HCT116 (cell line): ENCODE measurements around the gene CSNK2A1.

Experiments used
- CBX3 ChIP-seq: IDR thresholded peaks from 2 replicates; pipeline ENCODE4 v1.6.1; 2012; ENCODE audit warnings: low read depth
- CEBPB ChIP-seq: IDR thresholded peaks from 2 replicates; pipeline ENCODE4 v1.6.1; 2012; ENCODE audit warnings: low read depth
- EZH2 ChIP-seq: fragments of 200-600 bp; sonication (generic); IDR thresholded peaks from 2 replicates; pipeline ENCODE4 v1.6.1; 2017; ENCODE audit warnings: antibody characterized with exemption, mixed run types
- EZH2phosphoT487 ChIP-seq: fragments of 200-600 bp; IDR thresholded peaks from 2 replicates; pipeline ENCODE4 v1.6.1; 2018; ENCODE audit warnings: antibody characterized with exemption, borderline replicate concordance
- FOSL1 ChIP-seq: IDR thresholded peaks from 2 replicates; pipeline ENCODE4 v1.6.1; 2012; ENCODE audit warnings: low read depth
- POLR2A ChIP-seq: IDR thresholded peaks from 2 replicates; pipeline ENCODE4 v1.7.0; 2011; ENCODE audit warnings: borderline replicate concordance; ENCODE audit not compliant: insufficient read depth, insufficient read length; ENCODE audit errors: extremely low read depth
- RAD21 ChIP-seq: IDR thresholded peaks from 2 replicates; pipeline ENCODE4 v1.6.1; 2012; ENCODE audit warnings: low read depth, mild to moderate bottlenecking
- SIN3A ChIP-seq: IDR thresholded peaks from 2 replicates; pipeline ENCODE4 v1.6.1; 2012; ENCODE audit warnings: low read depth
- YY1 ChIP-seq: IDR thresholded peaks from 2 replicates; pipeline ENCODE4 v1.6.1; 2011; ENCODE audit warnings: low read length, low read depth, moderate library complexity, mild to moderate bottlenecking; ENCODE audit not compliant: insufficient replicate concordance; ENCODE audit errors: extremely low read depth
- TF ChIP-seq, protein P1 (sequence below), 3 experiments: fragments of 200-600 bp in 1 of 3; sonication (generic) in 1 of 3; IDR thresholded peaks in 2 of 3; conservative IDR thresholded peaks in 1 of 3; 2 replicates each; pipeline ENCODE4 v1.5.1; 2012 to 2017; ENCODE audit warnings: low read depth in 2 of 3, low read length in 2 of 3, antibody characterized with exemption in 1 of 3, borderline replicate concordance in 1 of 3, control low read depth in 1 of 3, mild to moderate bottlenecking in 1 of 3, mixed read lengths in 1 of 3, mixed run types in 1 of 3, moderate library complexity in 1 of 3; ENCODE audit not compliant: insufficient read depth in 1 of 3
- TF ChIP-seq, protein P2 (sequence below): IDR thresholded peaks from 2 replicates; pipeline ENCODE4 v1.6.1; 2012
- TF ChIP-seq, protein P3 (sequence below): IDR thresholded peaks from 2 replicates; pipeline ENCODE4 v1.6.1; 2011; ENCODE audit warnings: mild to moderate bottlenecking, low read length, moderate library complexity; ENCODE audit not compliant: insufficient replicate concordance; ENCODE audit errors: extremely low read depth

DNA sequence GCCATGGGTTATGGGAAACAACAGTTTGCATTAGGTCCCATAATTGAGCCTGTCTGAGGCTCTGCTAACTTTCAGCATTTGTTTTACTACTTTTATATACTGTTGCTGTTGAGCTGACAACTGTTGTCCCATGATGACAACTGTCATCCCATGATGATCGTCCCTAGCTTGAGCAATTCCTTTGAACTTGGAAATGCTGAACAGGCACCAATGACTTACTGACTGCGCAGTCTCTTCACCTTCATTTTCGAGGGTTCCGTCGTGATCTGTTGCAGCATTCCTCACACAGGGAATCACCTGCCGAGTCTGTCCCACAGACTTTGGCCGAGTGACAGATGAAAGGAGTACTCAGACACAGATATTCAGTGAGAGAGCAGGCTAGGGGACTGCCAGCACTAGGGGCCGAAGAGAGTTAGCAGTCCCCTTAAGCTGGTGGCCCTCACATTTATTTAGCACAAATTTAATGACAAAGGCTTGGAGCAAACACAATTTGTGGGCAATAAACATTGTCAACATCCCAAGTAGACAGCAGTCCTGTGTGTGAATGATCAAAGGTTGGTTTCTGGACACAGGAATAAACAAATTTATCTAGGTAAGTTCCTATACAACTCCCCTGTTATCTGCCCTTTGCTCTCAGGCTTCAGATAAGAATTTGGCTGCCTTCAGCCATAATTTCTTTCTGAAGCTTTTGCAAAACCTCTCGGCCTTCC, 71.3 kb downstream of the CSNK2A1 start:
- TF ChIP-seq, protein P1, sequence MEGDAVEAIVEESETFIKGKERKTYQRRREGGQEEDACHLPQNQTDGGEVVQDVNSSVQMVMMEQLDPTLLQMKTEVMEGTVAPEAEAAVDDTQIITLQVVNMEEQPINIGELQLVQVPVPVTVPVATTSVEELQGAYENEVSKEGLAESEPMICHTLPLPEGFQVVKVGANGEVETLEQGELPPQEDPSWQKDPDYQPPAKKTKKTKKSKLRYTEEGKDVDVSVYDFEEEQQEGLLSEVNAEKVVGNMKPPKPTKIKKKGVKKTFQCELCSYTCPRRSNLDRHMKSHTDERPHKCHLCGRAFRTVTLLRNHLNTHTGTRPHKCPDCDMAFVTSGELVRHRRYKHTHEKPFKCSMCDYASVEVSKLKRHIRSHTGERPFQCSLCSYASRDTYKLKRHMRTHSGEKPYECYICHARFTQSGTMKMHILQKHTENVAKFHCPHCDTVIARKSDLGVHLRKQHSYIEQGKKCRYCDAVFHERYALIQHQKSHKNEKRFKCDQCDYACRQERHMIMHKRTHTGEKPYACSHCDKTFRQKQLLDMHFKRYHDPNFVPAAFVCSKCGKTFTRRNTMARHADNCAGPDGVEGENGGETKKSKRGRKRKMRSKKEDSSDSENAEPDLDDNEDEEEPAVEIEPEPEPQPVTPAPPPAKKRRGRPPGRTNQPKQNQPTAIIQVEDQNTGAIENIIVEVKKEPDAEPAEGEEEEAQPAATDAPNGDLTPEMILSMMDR (IDR thresholded peaks at IDR 0.05 in 2 of 3, conservative IDR thresholded peaks at IDR 0.05 in 1 of 3; ENCODE audit: borderline replicate concordance in 1 of 3, insufficient read depth in 1 of 3, low read depth in 2 of 3, low read length in 2 of 3), result no peak
- TF ChIP-seq, protein P2, sequence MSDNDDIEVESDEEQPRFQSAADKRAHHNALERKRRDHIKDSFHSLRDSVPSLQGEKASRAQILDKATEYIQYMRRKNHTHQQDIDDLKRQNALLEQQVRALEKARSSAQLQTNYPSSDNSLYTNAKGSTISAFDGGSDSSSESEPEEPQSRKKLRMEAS, result no peak
- no peak for TF ChIP-seq POLR2A
- TF ChIP-seq EZH2phosphoT487, result no peak
- no peak for TF ChIP-seq RAD21
- no peak for TF ChIP-seq EZH2
- TF ChIP-seq FOSL1, result no peak
- TF ChIP-seq YY1, result no peak
- TF ChIP-seq, protein P3, sequence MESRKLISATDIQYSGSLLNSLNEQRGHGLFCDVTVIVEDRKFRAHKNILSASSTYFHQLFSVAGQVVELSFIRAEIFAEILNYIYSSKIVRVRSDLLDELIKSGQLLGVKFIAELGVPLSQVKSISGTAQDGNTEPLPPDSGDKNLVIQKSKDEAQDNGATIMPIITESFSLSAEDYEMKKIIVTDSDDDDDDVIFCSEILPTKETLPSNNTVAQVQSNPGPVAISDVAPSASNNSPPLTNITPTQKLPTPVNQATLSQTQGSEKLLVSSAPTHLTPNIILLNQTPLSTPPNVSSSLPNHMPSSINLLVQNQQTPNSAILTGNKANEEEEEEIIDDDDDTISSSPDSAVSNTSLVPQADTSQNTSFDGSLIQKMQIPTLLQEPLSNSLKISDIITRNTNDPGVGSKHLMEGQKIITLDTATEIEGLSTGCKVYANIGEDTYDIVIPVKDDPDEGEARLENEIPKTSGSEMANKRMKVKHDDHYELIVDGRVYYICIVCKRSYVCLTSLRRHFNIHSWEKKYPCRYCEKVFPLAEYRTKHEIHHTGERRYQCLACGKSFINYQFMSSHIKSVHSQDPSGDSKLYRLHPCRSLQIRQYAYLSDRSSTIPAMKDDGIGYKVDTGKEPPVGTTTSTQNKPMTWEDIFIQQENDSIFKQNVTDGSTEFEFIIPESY, result no peak
- TF ChIP-seq CEBPB, result no peak
- TF ChIP-seq CBX3, result no peak
- TF ChIP-seq SIN3A, result no peak
